Coronary artery (tissue), 2 donors: ENCODE results near the gene RPS6KA2.
"Not testable (repeated sequence)": the region's sequence is repeated elsewhere in the genome, so short reads cannot be mapped to it uniquely, and the experiment has no call there.

ENCODE experiments used
- DNase-seq: peaks from one replicate; pipeline ENCODE4 v3.0.0-alpha.2; 2017; ENCODE audit warnings: low spot score
- H3K27ac ChIP-seq, 2 donors: fragments of 200-600 bp; sonication (generic); one replicate each; pipeline ENCODE4 v1.5.1; 2016 to 2019
- H3K4me3 ChIP-seq: fragments of 200-600 bp; sonication (generic); 2 replicates; pipeline ENCODE4 v1.5.1; 2016; ENCODE audit warnings: mild to moderate bottlenecking, moderate library complexity
- CTCF ChIP-seq: fragments of 200-600 bp; sonication (generic); IDR thresholded peaks from one replicate; pipeline ENCODE4 v1.5.1; 2019; ENCODE audit warnings: antibody characterized with exemption

Gene RPS6KA2

GRCh38 chr6:166402582-166403277 is 224.3 kb downstream of the RPS6KA2 start:
- TF ChIP-seq CTCF = no peak
- Histone ChIP-seq H3K27ac (no peak overlapping the region), H3K4me3 (no peak overlapping the region)
- no peak for DNase-seq

- not testable (repeated sequence) for DNase-seq, H3K4me3 ChIP-seq, H3K27ac ChIP-seq
- TF ChIP-seq CTCF = peak; percentile 72
Measured at GRCh38 chr6:166400649-166401250, 226.3 kb downstream of the RPS6KA2 start.

- Histone ChIP-seq H3K4me3 (no peak overlapping the region), H3K27ac (no peak overlapping the region)
- TF ChIP-seq CTCF = no peak
- DNase-seq = no peak
Measured at GRCh38 chr6:166400181-166400580, 226.9 kb downstream of the RPS6KA2 start.

- Histone ChIP-seq H3K27ac (no peak overlapping the region), H3K4me3 (no peak overlapping the region)
- no peak for TF ChIP-seq CTCF
- DNase-seq = no peak
Measured at GRCh38 chr6:166398348-166398747, 228.7 kb downstream of the RPS6KA2 start.

- Histone ChIP-seq H3K27ac (no peak overlapping the region), H3K4me3 (no peak overlapping the region)
- TF ChIP-seq CTCF = no peak
- no peak for DNase-seq
Measured at GRCh38 chr6:166397849-166398248, 229.2 kb downstream of the RPS6KA2 start.

- no peak overlapping the region for H3K27ac ChIP-seq
- no peak overlapping the region for H3K4me3 ChIP-seq
- DNase-seq = no peak
- TF ChIP-seq CTCF = no peak
Measured at GRCh38 chr6:166395778-166396177, 231.3 kb downstream of the RPS6KA2 start.

- Histone ChIP-seq H3K27ac (no peak overlapping the region), H3K4me3 (no peak overlapping the region)
- no peak for TF ChIP-seq CTCF
- no peak for DNase-seq
Measured at GRCh38 chr6:166395351-166395750, 231.7 kb downstream of the RPS6KA2 start.
